HFFc6 (cell line): ENCODE measurements around the gene FOSL1. TPM values are rescaled to one million over a fixed set of nuclear protein-coding genes. Genes with fewer than 3 reads are reported as not detected.

ENCODE experiments used
- DNase-seq: peaks from one replicate; pipeline ENCODE4 v3.0.0-alpha.2; 2018
- H3K27ac Mint-ChIP-seq: 2 replicates; pipeline ENCODE4 v1.8.0; 2020; ENCODE audit warnings: mild to moderate bottlenecking, mixed read lengths
- H3K27me3 Mint-ChIP-seq: 2 replicates; pipeline ENCODE4 v1.8.0; 2021; ENCODE audit warnings: mild to moderate bottlenecking, moderate library complexity, mixed read lengths; ENCODE audit not compliant: insufficient read depth
- H3K36me3 Mint-ChIP-seq: 2 replicates; pipeline ENCODE4 v1.8.0; 2021; ENCODE audit warnings: low read depth, mixed read lengths
- H3K4me1 Mint-ChIP-seq: 2 replicates; pipeline ENCODE4 v1.8.0; 2020; ENCODE audit warnings: low read depth, mixed read lengths
- H3K4me3 Mint-ChIP-seq: 2 replicates; pipeline ENCODE4 v1.8.0; 2020; ENCODE audit warnings: mild to moderate bottlenecking, moderate library complexity, mixed read lengths
- H3K9me3 Mint-ChIP-seq: 2 replicates; pipeline ENCODE4 v1.8.0; 2020; ENCODE audit warnings: mild to moderate bottlenecking, mixed read lengths
- long read RNA-seq: library from polyadenylated mRNA; unstranded; transcript quantifications from one replicate; pipeline ENCODE4 v2.0.0, GENCODE V29; 2019
- total RNA-seq, 6 experiments: library from RNA; stranded (reverse); fragmentation: NEBNext Ultra II Directional; extraction: Animal tissue kit (Norgen Biotek cat#: 25700); gene quantifications; 2 replicates in 1 of 6; 3 replicates in 5 of 6; pipeline ENCODE4 v1.2.3, GENCODE V29; 2021
- TF ChIP-seq, protein P1 (sequence below): fragments of 200-600 bp; sonication (generic); IDR thresholded peaks from 2 replicates; pipeline ENCODE4 v1.5.0; 2021; ENCODE audit warnings: antibody characterized with exemption, mild to moderate bottlenecking

FOSL1 gene
- total RNA-seq = 100 to 1,000 TPM; 134 to 275 (median 234) TPM
- long read RNA-seq, transcript FOSL1-203 (3 exons, 1,200 nt) = minor isoform, 7 of 40 reads
- long read RNA-seq, transcript FOSL1-201 (4 exons, 1,669 nt) = major isoform, 20 of 40 reads
- long read RNA-seq, partial matches to known transcripts = 0 of 40 reads
- long read RNA-seq, other reads (novel, unspliced or antisense) = 12 of 40 reads

DNA sequence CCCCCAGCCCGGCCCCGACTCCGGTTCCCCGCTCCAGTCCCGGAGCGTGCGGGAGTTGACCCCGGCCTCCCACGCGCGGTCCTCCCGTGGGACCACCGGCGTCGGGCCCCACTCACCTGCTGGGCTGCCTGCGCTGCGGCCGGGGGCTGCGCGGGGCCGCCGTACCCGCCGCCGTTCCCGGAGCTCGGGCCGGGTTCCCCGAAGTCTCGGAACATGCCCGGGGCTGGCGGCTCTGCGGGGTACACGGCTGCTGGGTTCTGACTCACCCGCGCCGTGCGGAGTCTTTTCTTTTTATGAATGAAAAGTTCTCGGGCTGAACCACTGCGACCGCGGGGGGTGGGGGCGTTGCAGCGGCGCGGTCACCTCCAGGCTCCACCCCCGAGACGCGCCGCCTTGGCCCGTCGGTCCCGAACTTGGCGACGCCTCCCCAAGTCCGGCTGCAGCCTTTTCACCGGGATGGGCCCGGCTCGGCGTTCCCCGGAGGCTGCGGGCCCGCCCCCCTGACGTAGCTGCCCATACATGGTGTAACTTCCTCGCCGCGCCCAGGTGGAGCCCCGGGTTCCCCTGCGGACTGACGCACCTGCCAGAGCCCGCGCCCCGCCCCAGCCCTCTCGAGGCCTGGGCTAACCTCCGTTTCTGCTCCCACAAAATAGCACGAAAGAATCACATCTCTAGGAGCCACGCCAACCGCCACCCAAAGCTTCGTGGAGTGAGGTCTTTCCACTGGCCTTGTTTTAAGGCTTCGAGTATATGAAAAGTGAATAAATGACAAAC lies at the start of gene FOSL1:
TSS of gene FOSL1 (minus strand) at position 264 of the 774 bp plus-strand sequence. CDS start at position 215, 49 bp downstream.
- H3K36me3 Mint-ChIP-seq = peaks cover 34% of the 10 kb centered on the region
- peaks cover 12% of the 10 kb centered on the region for H3K9me3 Mint-ChIP-seq
- peak; percentile 96 for DNase-seq
- peak within 1 kb of the TSS; percentile 95 for H3K27ac Mint-ChIP-seq
- peaks cover 40% of the 10 kb centered on the region for H3K27me3 Mint-ChIP-seq
- H3K4me3 Mint-ChIP-seq = peak within 1 kb of the TSS; percentile 97
- peaks cover 63% of the 10 kb centered on the region for H3K4me1 Mint-ChIP-seq
- TF ChIP-seq, protein P1, sequence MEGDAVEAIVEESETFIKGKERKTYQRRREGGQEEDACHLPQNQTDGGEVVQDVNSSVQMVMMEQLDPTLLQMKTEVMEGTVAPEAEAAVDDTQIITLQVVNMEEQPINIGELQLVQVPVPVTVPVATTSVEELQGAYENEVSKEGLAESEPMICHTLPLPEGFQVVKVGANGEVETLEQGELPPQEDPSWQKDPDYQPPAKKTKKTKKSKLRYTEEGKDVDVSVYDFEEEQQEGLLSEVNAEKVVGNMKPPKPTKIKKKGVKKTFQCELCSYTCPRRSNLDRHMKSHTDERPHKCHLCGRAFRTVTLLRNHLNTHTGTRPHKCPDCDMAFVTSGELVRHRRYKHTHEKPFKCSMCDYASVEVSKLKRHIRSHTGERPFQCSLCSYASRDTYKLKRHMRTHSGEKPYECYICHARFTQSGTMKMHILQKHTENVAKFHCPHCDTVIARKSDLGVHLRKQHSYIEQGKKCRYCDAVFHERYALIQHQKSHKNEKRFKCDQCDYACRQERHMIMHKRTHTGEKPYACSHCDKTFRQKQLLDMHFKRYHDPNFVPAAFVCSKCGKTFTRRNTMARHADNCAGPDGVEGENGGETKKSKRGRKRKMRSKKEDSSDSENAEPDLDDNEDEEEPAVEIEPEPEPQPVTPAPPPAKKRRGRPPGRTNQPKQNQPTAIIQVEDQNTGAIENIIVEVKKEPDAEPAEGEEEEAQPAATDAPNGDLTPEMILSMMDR = no peak; the same call in 1 of the 2 replicates

DNA sequence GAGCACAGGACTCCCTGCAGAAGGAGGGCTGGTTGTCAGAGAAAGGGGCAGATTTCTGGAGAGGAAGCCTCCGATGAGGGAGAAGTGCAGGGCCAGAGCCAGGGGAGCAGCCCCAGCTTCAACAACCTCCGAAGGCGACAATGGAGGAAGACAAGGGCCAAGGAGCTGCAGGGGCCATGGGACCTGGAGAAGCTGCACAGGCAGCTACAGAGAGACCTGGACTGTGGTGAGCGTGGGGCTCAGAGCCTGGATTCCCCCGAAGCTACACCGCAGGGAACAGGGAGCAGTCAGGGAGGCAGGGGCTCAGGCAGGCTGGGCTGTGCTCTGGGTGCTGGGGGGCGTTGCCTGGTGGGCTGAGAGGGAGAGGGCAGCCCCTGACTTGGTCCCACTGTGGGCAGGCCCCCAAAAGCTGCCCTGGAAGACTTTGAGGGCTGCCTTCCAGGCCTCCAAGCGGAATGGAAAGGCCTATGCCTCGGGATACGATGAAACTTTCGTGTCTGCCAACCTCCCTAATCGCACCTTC lies 47.5 kb upstream of the FOSL1 start:
- TF ChIP-seq, protein P1 = no peak

DNA sequence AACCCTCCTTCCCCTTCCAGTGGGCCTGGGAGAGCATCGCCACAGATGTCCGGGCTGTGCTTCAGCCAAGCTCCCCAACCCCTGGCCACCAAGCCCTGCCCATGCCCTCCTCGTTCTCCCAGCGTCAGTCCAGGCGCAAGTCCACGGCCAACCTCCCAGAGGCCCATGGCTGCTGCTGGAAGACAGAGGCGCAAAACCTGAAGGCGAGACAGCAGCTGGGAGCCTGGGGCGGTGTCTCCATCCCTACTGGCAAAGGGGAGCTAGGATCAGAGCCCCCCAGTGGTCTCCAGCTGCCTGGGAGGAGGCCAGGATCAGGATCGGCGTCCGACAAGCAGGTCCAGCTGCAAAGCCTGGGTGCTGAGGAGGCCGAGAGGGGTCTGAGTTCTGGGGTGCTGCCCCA lies 46.9 kb upstream of the FOSL1 start:
- no peak overlapping the region for H3K27ac Mint-ChIP-seq
- no peak overlapping the region for H3K4me3 Mint-ChIP-seq
- TF ChIP-seq, protein P1 = no peak
- peaks cover 4% of the 10 kb centered on the region for H3K27me3 Mint-ChIP-seq
- no peaks in the 10 kb centered on the region for H3K9me3 Mint-ChIP-seq
- peaks cover 11% of the 10 kb centered on the region for H3K4me1 Mint-ChIP-seq
- no peaks in the 10 kb centered on the region for H3K36me3 Mint-ChIP-seq
- no peak for DNase-seq

More for the DNA sequence above, 47.5 kb upstream of the FOSL1 start:
- Mint-ChIP-seq H3K27me3 (peaks cover 4% of the 10 kb centered on the region), H3K36me3 (no peaks in the 10 kb centered on the region), H3K27ac (no peak overlapping the region), H3K4me1 (peaks cover 6% of the 10 kb centered on the region), H3K9me3 (no peaks in the 10 kb centered on the region), H3K4me3 (no peak overlapping the region)
- DNase-seq = no peak

DNA sequence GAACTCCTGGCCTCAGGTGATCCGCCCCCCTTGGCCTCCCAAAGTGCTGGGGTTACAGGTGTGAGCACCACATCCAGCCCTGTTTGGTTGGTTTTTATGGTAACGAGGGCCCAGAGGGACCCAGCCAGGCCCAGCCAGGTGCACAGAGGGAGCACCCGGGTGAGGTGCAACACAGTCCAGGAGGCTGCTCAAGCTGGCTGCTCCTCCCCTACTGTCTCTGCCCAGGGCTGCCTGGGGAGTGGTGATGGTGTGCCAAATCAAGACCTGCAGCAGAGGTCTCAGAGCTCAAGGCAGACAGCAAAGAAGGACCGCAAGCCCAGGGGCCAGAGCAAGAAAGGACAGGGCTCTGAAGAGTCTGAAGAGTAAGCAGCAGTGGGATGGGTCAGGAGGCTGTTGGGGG lies 46.5 kb upstream of the FOSL1 start:
- no peak overlapping the region for H3K4me3 Mint-ChIP-seq
- no peaks in the 10 kb centered on the region for H3K9me3 Mint-ChIP-seq
- H3K36me3 Mint-ChIP-seq = no peaks in the 10 kb centered on the region
- H3K4me1 Mint-ChIP-seq = peaks cover 16% of the 10 kb centered on the region
- no peak for DNase-seq
- no peak overlapping the region for H3K27ac Mint-ChIP-seq
- TF ChIP-seq, protein P1 = no peak
- H3K27me3 Mint-ChIP-seq = peaks cover 4% of the 10 kb centered on the region

DNA sequence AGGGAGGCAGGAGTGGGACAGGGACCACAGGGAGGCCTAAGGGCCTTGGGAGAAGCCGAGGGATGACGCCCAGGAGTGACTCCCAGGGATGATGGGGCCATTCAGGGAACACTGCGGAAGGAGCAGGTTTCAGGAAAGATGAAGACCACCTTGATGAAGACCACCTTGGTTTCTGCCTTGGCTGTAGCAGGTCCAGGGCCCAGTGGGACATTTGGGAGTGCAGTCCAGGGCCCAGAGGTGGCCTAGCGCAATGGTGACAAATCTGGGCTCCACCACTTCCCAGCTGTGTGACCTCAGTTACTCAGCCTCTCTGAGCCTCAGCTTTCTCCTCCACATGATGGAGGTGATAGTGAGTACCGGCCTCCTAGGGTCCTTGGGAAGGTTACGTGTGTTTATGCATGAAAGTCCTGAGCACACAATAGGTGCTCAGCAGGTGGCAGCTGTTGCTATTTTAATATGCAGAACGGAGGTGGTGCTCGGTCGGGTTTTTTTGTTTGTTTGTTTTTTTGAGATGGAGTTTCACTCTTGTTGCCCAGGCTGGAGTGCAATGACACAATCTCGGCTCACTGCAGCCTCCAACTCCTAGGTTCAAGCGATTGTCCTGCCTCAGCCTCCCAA lies 45.9 kb upstream of the FOSL1 start:
- Mint-ChIP-seq H3K4me1 (peaks cover 22% of the 10 kb centered on the region), H3K36me3 (no peaks in the 10 kb centered on the region), H3K27me3 (peaks cover 8% of the 10 kb centered on the region), H3K27ac (no peak overlapping the region), H3K9me3 (no peaks in the 10 kb centered on the region), H3K4me3 (no peak overlapping the region)
- TF ChIP-seq, protein P1 = no peak
- no peak for DNase-seq
